Body of pancreas (tissue), 4 donors: ENCODE results near the gene MYO1C. TPM values are rescaled to one million over a fixed set of nuclear protein-coding genes. Genes with fewer than 3 reads are reported as not detected.
"Not testable (repeated sequence)": the region's sequence is repeated elsewhere in the genome, so short reads cannot be mapped to it uniquely, and the experiment has no call there.

Experiments
- ATAC-seq: fragments of 150-250 bp; one replicate; pipeline ENCODE4 v1.9.1; 2016
- DNase-seq, 4 donors: peaks; one replicate each; pipeline ENCODE4 v3.0.0-alpha.2; 2019
- H3K27ac ChIP-seq, 4 donors: fragments of 200-600 bp; sonication (generic); 1 replicate in 3 of 4; 2 replicates in 1 of 4; pipeline versions ENCODE4 v1.5.1 to v1.6.1; 2016 to 2019; ENCODE audit warnings: mild to moderate bottlenecking in 1 of 4, mixed read lengths in 1 of 4, moderate library complexity in 1 of 4
- H3K27me3 ChIP-seq, 2 donors: fragments of 200-600 bp; sonication (generic); one replicate each; pipeline ENCODE4 v1.6.0; 2016; ENCODE audit warnings: mild to moderate bottlenecking in 1 of 2
- H3K36me3 ChIP-seq, 2 donors: fragments of 200-600 bp; sonication (generic); replicated peaks in 1 of 2; 2 replicates each; pipeline ENCODE4 v1.5.1; 2016; ENCODE audit warnings: low read depth in 2 of 2; ENCODE audit not compliant: insufficient read depth in 1 of 2
- H3K4me1 ChIP-seq: fragments of 200-600 bp; sonication (generic); one replicate; pipeline ENCODE4 v1.6.0; 2016
- H3K4me3 ChIP-seq, 2 donors: fragments of 200-600 bp; sonication (generic); 1 replicate in 1 of 2; 2 replicates in 1 of 2; pipeline ENCODE4 v1.5.1; 2016 to 2019
- H3K9me3 ChIP-seq, 3 donors: fragments of 200-600 bp; sonication (generic); 1 replicate in 2 of 3; 2 replicates in 1 of 3; pipeline ENCODE4 v1.5.1; 2016
- POLR2A ChIP-seq, 3 donors: fragments of 450-650 bp; IDR thresholded peaks; one replicate each; pipeline ENCODE4 v1.6.1; 2016; ENCODE audit warnings: antibody characterized with exemption in 3 of 3, mild to moderate bottlenecking in 2 of 3
- WGBS, 2 donors: methylation state at CpG; one replicate each; pipeline ENCODE4 v1.1.5; 2017; 5-methylcytosine and 5-hydroxymethylcytosine counted together
- intact Hi-C: fragments of 100-400 bp; cut with DNase I; formaldehyde crosslinking; loops from one replicate; pipeline ENCODE4 v1.15.1; 2023
- total RNA-seq, 2 donors: library from RNA; depleted of rRNA; stranded (reverse); fragments of >200 nt; gene quantifications; one replicate each; pipeline ENCODE4 v1.1.0, GENCODE V29; 2016
- TF ChIP-seq, protein P1 (sequence below), 7 experiments: fragments of 450-650 bp in 4 of 7; fragments of 200-600 bp in 3 of 7; sonication (generic) in 3 of 7; IDR thresholded peaks; one replicate each; pipeline ENCODE4 v1.5.1; 2016 to 2019; ENCODE audit warnings: antibody characterized with exemption in 7 of 7

MYO1C gene
- total RNA-seq, 2 donors from 2014 or later: 77.3 to 94.6 TPM

DNA sequence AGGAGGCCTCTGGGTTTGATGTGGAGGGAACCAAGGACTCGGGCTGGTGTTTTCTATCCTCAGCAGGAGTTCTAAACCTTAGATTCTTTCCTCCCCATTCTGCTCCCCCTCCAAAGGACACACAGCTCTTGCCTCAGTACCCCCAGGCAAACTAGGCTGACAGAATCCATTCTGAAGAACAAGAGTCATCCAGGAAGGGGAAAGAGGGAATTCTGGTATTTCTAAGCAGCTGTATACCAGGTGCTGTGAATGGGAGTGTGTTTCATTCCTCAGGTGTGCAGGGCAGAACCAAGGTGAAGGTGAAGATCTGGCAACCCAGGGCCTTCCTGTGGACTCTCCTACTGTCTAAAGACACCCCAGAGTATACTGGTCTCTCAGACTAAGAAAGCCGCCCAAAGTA is 19.9 kb upstream of the MYO1C start:
- no peaks in the 10 kb centered on the region for H3K27me3 ChIP-seq
- no peak overlapping the region for H3K4me3 ChIP-seq
- intact Hi-C loops: loop anchor here (5.0 kb wide), 1 partner anchor 145 kb away; no protein-coding TSS in a partner anchor
- DNase-seq: no peak
- no peak overlapping the region for H3K27ac ChIP-seq
- no peak for TF ChIP-seq POLR2A (IDR thresholded peaks at IDR 0.05)
- TF ChIP-seq, protein P1, sequence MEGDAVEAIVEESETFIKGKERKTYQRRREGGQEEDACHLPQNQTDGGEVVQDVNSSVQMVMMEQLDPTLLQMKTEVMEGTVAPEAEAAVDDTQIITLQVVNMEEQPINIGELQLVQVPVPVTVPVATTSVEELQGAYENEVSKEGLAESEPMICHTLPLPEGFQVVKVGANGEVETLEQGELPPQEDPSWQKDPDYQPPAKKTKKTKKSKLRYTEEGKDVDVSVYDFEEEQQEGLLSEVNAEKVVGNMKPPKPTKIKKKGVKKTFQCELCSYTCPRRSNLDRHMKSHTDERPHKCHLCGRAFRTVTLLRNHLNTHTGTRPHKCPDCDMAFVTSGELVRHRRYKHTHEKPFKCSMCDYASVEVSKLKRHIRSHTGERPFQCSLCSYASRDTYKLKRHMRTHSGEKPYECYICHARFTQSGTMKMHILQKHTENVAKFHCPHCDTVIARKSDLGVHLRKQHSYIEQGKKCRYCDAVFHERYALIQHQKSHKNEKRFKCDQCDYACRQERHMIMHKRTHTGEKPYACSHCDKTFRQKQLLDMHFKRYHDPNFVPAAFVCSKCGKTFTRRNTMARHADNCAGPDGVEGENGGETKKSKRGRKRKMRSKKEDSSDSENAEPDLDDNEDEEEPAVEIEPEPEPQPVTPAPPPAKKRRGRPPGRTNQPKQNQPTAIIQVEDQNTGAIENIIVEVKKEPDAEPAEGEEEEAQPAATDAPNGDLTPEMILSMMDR (IDR thresholded peaks at IDR 0.05): no peak
- 82 to 86% methylated on average over 1 to 2 of the region's 2 CpGs for whole genome bisulfite sequencing, 2 donors
- H3K9me3 ChIP-seq: no peaks in the 10 kb centered on the region
- ATAC-seq: no peak
- peaks cover 0 to 5% of the 10 kb centered on the region in 2 donors for H3K36me3 ChIP-seq
- peaks cover 20% of the 10 kb centered on the region for H3K4me1 ChIP-seq

DNA sequence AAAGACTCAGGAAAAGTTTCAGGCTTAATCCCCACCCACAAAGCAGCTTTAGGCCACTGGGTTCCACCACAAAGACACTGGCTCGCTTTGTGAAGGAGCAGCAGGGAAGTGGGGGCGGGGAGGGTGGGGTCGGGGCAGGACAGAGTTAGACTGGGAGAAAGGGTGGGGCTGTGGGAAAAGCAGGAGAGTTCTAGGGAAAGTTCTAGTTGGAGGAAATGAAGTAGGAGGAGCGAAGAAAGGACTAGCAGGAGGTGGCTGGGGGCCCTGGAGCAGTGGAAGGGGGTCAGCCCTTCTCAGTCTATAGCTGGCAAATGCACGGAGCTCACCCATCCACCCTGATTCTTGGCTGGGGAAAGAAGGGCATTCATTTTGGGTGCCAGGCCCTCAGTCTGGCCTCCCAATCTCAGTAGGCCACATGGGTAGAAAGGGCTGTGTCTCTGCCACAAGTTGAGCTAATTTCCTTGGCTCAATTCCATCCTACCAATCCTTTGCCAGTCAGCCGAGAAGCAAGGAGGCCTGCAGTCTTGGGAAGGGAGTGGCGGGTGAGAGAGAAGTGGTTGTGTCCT is 19.4 kb upstream of the MYO1C start:
- no peak for ATAC-seq
- H3K36me3 ChIP-seq: peaks cover 0 to 5% of the 10 kb centered on the region in 2 donors
- H3K4me3 ChIP-seq: no peak overlapping the region
- intact Hi-C loops: loop anchor here (5.0 kb wide), 1 partner anchor 145 kb away; no protein-coding TSS in a partner anchor
- H3K27me3 ChIP-seq: no peaks in the 10 kb centered on the region
- no peak for DNase-seq
- WGBS, 2 donors: 56 to 73% methylated on average over 7 of the region's 7 CpGs
- no peak for TF ChIP-seq POLR2A (IDR thresholded peaks at IDR 0.05)
- TF ChIP-seq, protein P1 (IDR thresholded peaks at IDR 0.05): no peak
- H3K27ac ChIP-seq: peak overlapping the region in 2 of 4 donors; percentile 6 to 15
- no peaks in the 10 kb centered on the region for H3K9me3 ChIP-seq
- peaks cover 19% of the 10 kb centered on the region for H3K4me1 ChIP-seq

DNA sequence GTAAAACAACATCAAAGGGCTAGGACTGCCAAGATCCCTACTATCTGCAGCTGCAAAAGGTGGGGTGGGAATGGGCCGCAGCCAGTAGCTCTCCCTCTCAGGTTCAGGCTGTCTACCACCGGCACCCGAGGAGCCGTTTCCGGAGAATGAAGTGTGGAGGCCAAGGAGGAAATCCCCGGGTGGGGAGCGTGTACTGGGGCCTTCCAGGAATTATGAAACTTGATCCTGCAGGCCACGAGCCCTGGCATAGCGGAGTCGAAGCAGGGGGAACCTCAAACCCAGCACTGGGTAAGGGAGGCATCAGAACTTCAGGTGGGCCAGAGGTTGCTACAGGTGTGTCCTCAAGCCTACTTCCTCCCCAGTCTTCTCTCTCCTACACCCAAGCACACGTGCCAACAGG is 18.8 kb upstream of the MYO1C start:
- Histone ChIP-seq H3K4me3 (no peak overlapping the region), H3K36me3 (peaks cover 0 to 5% of the 10 kb centered on the region in 2 donors), H3K27me3 (no peaks in the 10 kb centered on the region), H3K9me3 (no peaks in the 10 kb centered on the region), H3K4me1 (peaks cover 19% of the 10 kb centered on the region), H3K27ac (peak overlapping the region in 1 of 4 donors; percentile 6)
- intact Hi-C loops: loop anchor here (5.0 kb wide), 1 partner anchor 144 kb away; no protein-coding TSS in a partner anchor
- WGBS, 2 donors: 71 to 92% methylated on average over 10 to 11 of the region's 11 CpGs
- ATAC-seq: no peak
- TF ChIP-seq, protein P1 (IDR thresholded peaks at IDR 0.05): no peak
- TF ChIP-seq POLR2A (IDR thresholded peaks at IDR 0.05): no peak
- DNase-seq: no peak

DNA sequence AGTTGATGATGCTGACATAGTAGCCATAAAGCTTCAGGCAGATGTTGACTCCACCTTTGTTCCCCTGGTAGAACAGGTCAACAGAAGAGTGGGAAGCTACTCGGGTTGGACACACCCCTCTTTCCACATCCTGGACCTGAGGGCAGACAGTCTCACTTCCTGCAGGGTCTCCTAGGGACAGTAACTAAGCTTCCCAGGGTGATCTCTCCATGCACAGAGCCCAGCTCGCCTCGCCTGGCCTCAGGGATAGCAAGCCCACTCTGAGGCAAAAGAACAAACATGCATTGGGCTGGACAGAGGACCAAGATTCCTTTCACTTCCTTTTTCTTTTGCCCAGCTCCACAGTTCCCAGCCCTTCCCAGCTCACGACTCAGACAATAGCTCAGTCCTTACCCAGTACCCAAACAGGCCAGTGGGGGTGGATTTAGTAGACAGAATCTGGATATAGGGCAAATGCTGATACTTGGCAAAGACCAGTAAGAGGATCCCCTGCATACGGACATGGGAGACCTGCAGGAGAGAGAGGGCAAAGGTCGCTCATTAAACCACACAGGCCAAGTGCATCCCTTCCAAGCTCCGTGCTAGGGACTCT is 16.9 kb upstream of the MYO1C start:
- Histone ChIP-seq H3K4me1 (peaks cover 3% of the 10 kb centered on the region), H3K27me3 (no peaks in the 10 kb centered on the region), H3K9me3 (no peaks in the 10 kb centered on the region), H3K4me3 (no peak overlapping the region), H3K27ac (no peak overlapping the region), H3K36me3 (peaks cover 0 to 5% of the 10 kb centered on the region in 2 donors)
- WGBS, 2 donors: 73 to 80% methylated on average over 7 of the region's 7 CpGs
- no peak for DNase-seq
- TF ChIP-seq, protein P1 (IDR thresholded peaks at IDR 0.05): no peak
- TF ChIP-seq POLR2A (IDR thresholded peaks at IDR 0.05): no peak
- intact Hi-C loops: no loop called here
- no peak for ATAC-seq

DNA sequence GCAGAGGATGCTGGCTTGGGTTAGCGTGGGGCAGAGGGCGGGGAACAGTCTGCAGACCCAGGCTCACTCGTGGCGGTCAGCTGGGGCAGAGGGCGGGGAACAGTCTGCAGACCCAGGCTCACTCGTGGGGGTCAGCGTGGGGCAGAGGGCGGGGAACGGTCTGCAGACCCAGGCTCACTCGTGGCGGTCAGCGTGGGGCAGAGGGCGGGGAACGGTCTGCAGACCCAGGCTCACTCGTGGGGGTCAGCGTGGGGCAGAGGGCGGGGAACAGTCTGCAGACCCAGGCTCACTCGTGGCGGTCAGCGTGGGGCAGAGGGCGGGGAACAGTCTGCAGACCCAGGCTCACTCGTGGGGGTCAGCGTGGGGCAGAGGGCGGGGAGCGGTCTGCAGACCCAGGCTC is 16.2 kb upstream of the MYO1C start:
- ATAC-seq, H3K36me3 ChIP-seq, DNase-seq, intact Hi-C loops, H3K27me3 ChIP-seq, H3K27ac ChIP-seq, H3K4me1 ChIP-seq, H3K4me3 ChIP-seq, H3K9me3 ChIP-seq: not testable (repeated sequence)
- WGBS, 2 donors: 91 to 97% methylated on average over 5 to 13 of the region's 25 CpGs
